H1 (cell line): Measurements from ENCODE around the gene PTCSC3.

Experiments
- EZH2 ChIP-seq: fragments of 200-600 bp; sonication (generic); IDR thresholded peaks from 2 replicates; pipeline ENCODE4 v1.7.1; 2012; ENCODE audit warnings: low read depth, mild to moderate bottlenecking, moderate library complexity, low read length, inconsistent platforms; ENCODE audit not compliant: severe bottlenecking
- POLR2A ChIP-seq, 2 experiments: IDR thresholded peaks; 1 replicate in 1 of 2; 2 replicates in 1 of 2; pipeline ENCODE4 v1.6.1; 2011; ENCODE audit warnings: low read depth in 2 of 2, low read length in 2 of 2, mild to moderate bottlenecking in 2 of 2; ENCODE audit errors: control extremely low read depth in 1 of 2
- POLR2AphosphoS5 ChIP-seq: IDR thresholded peaks from 2 replicates; pipeline ENCODE4 v1.6.1; 2011; ENCODE audit warnings: low read depth, low read length
- TF ChIP-seq, protein P1 (sequence below), 3 experiments: IDR thresholded peaks; 1 replicate in 2 of 3; 2 replicates in 1 of 3; pipeline versions ENCODE4 v1.5.1 to v1.6.1; 2011; ENCODE audit warnings: low read length in 3 of 3, mild to moderate bottlenecking in 3 of 3, inconsistent platforms in 2 of 3, low read depth in 1 of 3, moderate library complexity in 1 of 3; ENCODE audit not compliant: insufficient read depth in 1 of 3; ENCODE audit errors: control extremely low read depth in 1 of 3
- TF ChIP-seq, protein P2 (sequence below): IDR thresholded peaks from 2 replicates; pipeline ENCODE4 v1.6.1; 2012; ENCODE audit warnings: inconsistent platforms

DNA sequence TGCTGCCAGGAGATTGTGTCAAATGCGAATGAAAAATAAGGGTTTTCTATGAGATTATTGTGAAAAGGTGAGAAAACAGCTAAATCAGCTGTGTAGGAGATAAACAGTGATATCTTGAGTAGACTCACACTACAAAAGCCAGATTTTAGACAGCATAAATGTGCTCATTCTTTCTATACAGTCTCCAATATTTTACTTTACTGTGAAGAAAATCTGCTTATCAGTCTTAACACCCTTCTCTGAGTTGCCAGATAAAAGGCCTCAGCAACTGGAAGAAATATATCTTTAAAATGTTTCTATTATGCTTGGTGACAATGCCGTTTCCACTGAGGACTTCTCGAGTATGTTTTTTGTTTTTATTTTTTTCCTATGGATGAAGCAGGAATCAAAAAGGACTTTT is 47.0 kb upstream of the PTCSC3 start:
- TF ChIP-seq, protein P1, sequence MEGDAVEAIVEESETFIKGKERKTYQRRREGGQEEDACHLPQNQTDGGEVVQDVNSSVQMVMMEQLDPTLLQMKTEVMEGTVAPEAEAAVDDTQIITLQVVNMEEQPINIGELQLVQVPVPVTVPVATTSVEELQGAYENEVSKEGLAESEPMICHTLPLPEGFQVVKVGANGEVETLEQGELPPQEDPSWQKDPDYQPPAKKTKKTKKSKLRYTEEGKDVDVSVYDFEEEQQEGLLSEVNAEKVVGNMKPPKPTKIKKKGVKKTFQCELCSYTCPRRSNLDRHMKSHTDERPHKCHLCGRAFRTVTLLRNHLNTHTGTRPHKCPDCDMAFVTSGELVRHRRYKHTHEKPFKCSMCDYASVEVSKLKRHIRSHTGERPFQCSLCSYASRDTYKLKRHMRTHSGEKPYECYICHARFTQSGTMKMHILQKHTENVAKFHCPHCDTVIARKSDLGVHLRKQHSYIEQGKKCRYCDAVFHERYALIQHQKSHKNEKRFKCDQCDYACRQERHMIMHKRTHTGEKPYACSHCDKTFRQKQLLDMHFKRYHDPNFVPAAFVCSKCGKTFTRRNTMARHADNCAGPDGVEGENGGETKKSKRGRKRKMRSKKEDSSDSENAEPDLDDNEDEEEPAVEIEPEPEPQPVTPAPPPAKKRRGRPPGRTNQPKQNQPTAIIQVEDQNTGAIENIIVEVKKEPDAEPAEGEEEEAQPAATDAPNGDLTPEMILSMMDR (IDR thresholded peaks at IDR 0.05; ENCODE audit: control extremely low read depth in 1 of 3, insufficient read depth in 1 of 3, low read depth in 1 of 3, low read length in 3 of 3): no peak
- TF ChIP-seq, protein P2, sequence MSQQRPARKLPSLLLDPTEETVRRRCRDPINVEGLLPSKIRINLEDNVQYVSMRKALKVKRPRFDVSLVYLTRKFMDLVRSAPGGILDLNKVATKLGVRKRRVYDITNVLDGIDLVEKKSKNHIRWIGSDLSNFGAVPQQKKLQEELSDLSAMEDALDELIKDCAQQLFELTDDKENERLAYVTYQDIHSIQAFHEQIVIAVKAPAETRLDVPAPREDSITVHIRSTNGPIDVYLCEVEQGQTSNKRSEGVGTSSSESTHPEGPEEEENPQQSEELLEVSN: no peak
- TF ChIP-seq POLR2AphosphoS5: no peak
- TF ChIP-seq POLR2A (IDR thresholded peaks at IDR 0.05; ENCODE audit: control extremely low read depth in 1 of 2, low read depth in 2 of 2, low read length in 2 of 2): no peak
- TF ChIP-seq EZH2: no peak
